ENCODE results near the gene HEXD.

Gene HEXD

GRCh38 chr17:82443465-82444283 is 25.5 kb downstream of the HEXD start:
- no peaks in the 10 kb centered on the region; the same call in 1 of the 2 replicates for H4K20me1 ChIP-seq (ENCODE audit: control insufficient read depth, insufficient read depth, low read depth, low read length)
- H3K4me3 ChIP-seq (ENCODE audit: low read length): no peak overlapping the region
- H3K9me3 ChIP-seq (ENCODE audit: control insufficient read depth, insufficient read depth, low read length): peaks cover 3% of the 10 kb centered on the region; the same call in 1 of the 2 replicates
- no peaks in the 10 kb centered on the region for H3K9me2 ChIP-seq (replicated peaks; ENCODE audit: control insufficient read depth, low read length)
- peaks cover 25% of the 10 kb centered on the region for H3K79me2 ChIP-seq (ENCODE audit: control insufficient read depth, low read length)
- no peak overlapping the region for H3K4me2 ChIP-seq (ENCODE audit: low read length)
- peaks cover 6% of the 10 kb centered on the region; the same call in 1 of the 2 replicates for H3F3A ChIP-seq (ENCODE audit: control insufficient read depth, insufficient read depth)
- no peak for TF ChIP-seq EZH2phosphoT487 (IDR thresholded peaks at IDR 0.05; ENCODE audit: borderline replicate concordance, low read length)
- TF ChIP-seq CTCF (IDR thresholded peaks at IDR 0.05; ENCODE audit: low read depth, low read length, poor library complexity, severe bottlenecking): no peak
- H3K4me1 ChIP-seq (ENCODE audit: control insufficient read depth, low read length): peaks cover 30% of the 10 kb centered on the region
- H3K27me3 ChIP-seq (ENCODE audit: control insufficient read depth, low read length): no peaks in the 10 kb centered on the region
- H3K36me3 ChIP-seq (ENCODE audit: control insufficient read depth, low read length): peaks cover 66% of the 10 kb centered on the region
- no peak overlapping the region for H3K27ac ChIP-seq (ENCODE audit: low read depth, low read length)

GRCh38 chr17:82444284-82444893 is 26.2 kb downstream of the HEXD start:
- H3K36me3 ChIP-seq (ENCODE audit: control insufficient read depth, low read length): peaks cover 71% of the 10 kb centered on the region
- no peak for TF ChIP-seq EZH2phosphoT487 (IDR thresholded peaks at IDR 0.05; ENCODE audit: borderline replicate concordance, low read length)
- TF ChIP-seq CTCF (IDR thresholded peaks at IDR 0.05; ENCODE audit: low read depth, low read length, poor library complexity, severe bottlenecking): no peak
- H3K9me2 ChIP-seq (replicated peaks; ENCODE audit: control insufficient read depth, low read length): no peaks in the 10 kb centered on the region
- H3K4me3 ChIP-seq (ENCODE audit: low read length): no peak overlapping the region
- H3K4me1 ChIP-seq (ENCODE audit: control insufficient read depth, low read length): peaks cover 36% of the 10 kb centered on the region
- H3K9me3 ChIP-seq (ENCODE audit: control insufficient read depth, insufficient read depth, low read length): peaks cover 3% of the 10 kb centered on the region; the same call in 1 of the 2 replicates
- no peak overlapping the region for H3K4me2 ChIP-seq (ENCODE audit: low read length)
- H3K79me2 ChIP-seq (ENCODE audit: control insufficient read depth, low read length): peaks cover 30% of the 10 kb centered on the region
- no peak overlapping the region for H3K27ac ChIP-seq (ENCODE audit: low read depth, low read length)
- H4K20me1 ChIP-seq (ENCODE audit: control insufficient read depth, insufficient read depth, low read depth, low read length): no peaks in the 10 kb centered on the region; the same call in 1 of the 2 replicates
- H3K27me3 ChIP-seq (ENCODE audit: control insufficient read depth, low read length): no peaks in the 10 kb centered on the region
- H3F3A ChIP-seq (ENCODE audit: control insufficient read depth, insufficient read depth): peaks cover 11% of the 10 kb centered on the region

GRCh38 chr17:82444941-82445521 is 26.9 kb downstream of the HEXD start:
- peaks cover 31% of the 10 kb centered on the region for H3K79me2 ChIP-seq (ENCODE audit: control insufficient read depth, low read length)
- H3K4me1 ChIP-seq (ENCODE audit: control insufficient read depth, low read length): peaks cover 40% of the 10 kb centered on the region
- H3K9me3 ChIP-seq (ENCODE audit: control insufficient read depth, insufficient read depth, low read length): peaks cover 3% of the 10 kb centered on the region; the same call in 1 of the 2 replicates
- no peak overlapping the region for H3K4me3 ChIP-seq (ENCODE audit: low read length)
- TF ChIP-seq EZH2phosphoT487 (IDR thresholded peaks at IDR 0.05; ENCODE audit: borderline replicate concordance, low read length) (no peak), CTCF (IDR thresholded peaks at IDR 0.05; ENCODE audit: low read depth, low read length, poor library complexity, severe bottlenecking) (no peak)
- no peaks in the 10 kb centered on the region for H3K27me3 ChIP-seq (ENCODE audit: control insufficient read depth, low read length)
- H4K20me1 ChIP-seq (ENCODE audit: control insufficient read depth, insufficient read depth, low read depth, low read length): no peaks in the 10 kb centered on the region; the same call in 1 of the 2 replicates
- H3K36me3 ChIP-seq (ENCODE audit: control insufficient read depth, low read length): peaks cover 73% of the 10 kb centered on the region
- H3K9me2 ChIP-seq (replicated peaks; ENCODE audit: control insufficient read depth, low read length): no peaks in the 10 kb centered on the region
- no peak overlapping the region for H3K4me2 ChIP-seq (ENCODE audit: low read length)
- H3F3A ChIP-seq (ENCODE audit: control insufficient read depth, insufficient read depth): peaks cover 15% of the 10 kb centered on the region
- H3K27ac ChIP-seq (ENCODE audit: low read depth, low read length): no peak overlapping the region
